Measurements from ENCODE around the gene ADAMTS19.

GRCh38 chr5:129460672-129460935 lies 506 bp downstream of the ADAMTS19 start:
- TF ChIP-seq POLR2A (IDR thresholded peaks at IDR 0.05; ENCODE audit: low read depth, low read length) = no peak
- TF ChIP-seq POLR2AphosphoS5 (IDR thresholded peaks at IDR 0.05; ENCODE audit: low read depth, low read length) = no peak
- no peak for TF ChIP-seq TAF1 (IDR thresholded peaks at IDR 0.05; ENCODE audit: borderline replicate concordance, low read depth, low read length)

All from GM12892 (cell line).